Osteocyte (in vitro differentiated cells): ENCODE data around the gene DNAH7. TPM values are rescaled to one million over a fixed set of nuclear protein-coding genes. Genes with fewer than 3 reads are reported as not detected.
A peak's percentile ranks its signal among the peaks of the same experiment; 100 is the strongest.

Experiments
- DNase-seq: peaks from one replicate; pipeline ENCODE4 v3.0.0; 2021; ENCODE audit warnings: mixed read lengths; ENCODE audit not compliant: unreplicated experiment; ENCODE audit errors: extremely low spot score
- H3K27ac Mint-ChIP-seq: one replicate; pipeline ENCODE4 v1.8.0; 2021; ENCODE audit warnings: mild to moderate bottlenecking, mixed read lengths; ENCODE audit not compliant: unreplicated experiment
- H3K27me3 Mint-ChIP-seq: one replicate; pipeline ENCODE4 v1.8.0; 2021; ENCODE audit warnings: mixed read lengths; ENCODE audit not compliant: unreplicated experiment
- H3K36me3 Mint-ChIP-seq: one replicate; pipeline ENCODE4 v1.8.0; 2021; ENCODE audit warnings: mixed read lengths; ENCODE audit not compliant: unreplicated experiment
- H3K4me1 Mint-ChIP-seq: one replicate; pipeline ENCODE4 v1.8.0; 2021; ENCODE audit warnings: mixed read lengths; ENCODE audit not compliant: unreplicated experiment
- H3K4me3 Mint-ChIP-seq: one replicate; pipeline ENCODE4 v1.8.0; 2021; ENCODE audit warnings: mild to moderate bottlenecking, moderate library complexity, mixed read lengths; ENCODE audit not compliant: unreplicated experiment
- H3K9me3 Mint-ChIP-seq: one replicate; pipeline ENCODE4 v1.8.0; 2021; ENCODE audit warnings: mixed read lengths; ENCODE audit not compliant: unreplicated experiment
- total RNA-seq: library from RNA; stranded (reverse); gene quantifications from 2 replicates; pipeline ENCODE4 v1.2.1, GENCODE V29; 2021
- TF ChIP-seq, protein P1 (sequence below): fragments of 200-600 bp; sonication (generic); IDR thresholded peaks from 2 replicates; pipeline ENCODE4 v1.5.0; 2021; ENCODE audit warnings: antibody characterized with exemption, mild to moderate bottlenecking, moderate library complexity

DNAH7 gene
- total RNA-seq, 1 donor from 2014 or later = 0.43 TPM

DNA sequence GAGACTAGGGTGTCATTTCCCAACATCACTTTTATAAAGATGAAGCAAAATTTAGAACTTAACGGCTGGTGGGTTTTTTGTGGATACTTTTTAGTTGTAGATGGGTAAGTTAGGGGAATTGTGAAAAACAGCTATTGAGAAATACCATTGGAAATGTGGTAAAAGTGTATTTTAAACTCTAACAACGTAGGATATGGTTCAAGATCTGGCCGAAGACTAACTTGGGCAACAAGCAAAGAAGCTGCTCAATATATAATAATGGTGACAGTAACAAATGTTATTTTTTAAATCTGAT, 1.6 kb downstream of the DNAH7 start:
- Mint-ChIP-seq H3K4me1 (peaks cover 7% of the 10 kb centered on the region), H3K27me3 (peaks cover 33% of the 10 kb centered on the region), H3K36me3 (no peaks in the 10 kb centered on the region), H3K27ac (no peak overlapping the region), H3K4me3 (peak overlapping the region; percentile 33), H3K9me3 (no peaks in the 10 kb centered on the region)
- TF ChIP-seq, protein P1, sequence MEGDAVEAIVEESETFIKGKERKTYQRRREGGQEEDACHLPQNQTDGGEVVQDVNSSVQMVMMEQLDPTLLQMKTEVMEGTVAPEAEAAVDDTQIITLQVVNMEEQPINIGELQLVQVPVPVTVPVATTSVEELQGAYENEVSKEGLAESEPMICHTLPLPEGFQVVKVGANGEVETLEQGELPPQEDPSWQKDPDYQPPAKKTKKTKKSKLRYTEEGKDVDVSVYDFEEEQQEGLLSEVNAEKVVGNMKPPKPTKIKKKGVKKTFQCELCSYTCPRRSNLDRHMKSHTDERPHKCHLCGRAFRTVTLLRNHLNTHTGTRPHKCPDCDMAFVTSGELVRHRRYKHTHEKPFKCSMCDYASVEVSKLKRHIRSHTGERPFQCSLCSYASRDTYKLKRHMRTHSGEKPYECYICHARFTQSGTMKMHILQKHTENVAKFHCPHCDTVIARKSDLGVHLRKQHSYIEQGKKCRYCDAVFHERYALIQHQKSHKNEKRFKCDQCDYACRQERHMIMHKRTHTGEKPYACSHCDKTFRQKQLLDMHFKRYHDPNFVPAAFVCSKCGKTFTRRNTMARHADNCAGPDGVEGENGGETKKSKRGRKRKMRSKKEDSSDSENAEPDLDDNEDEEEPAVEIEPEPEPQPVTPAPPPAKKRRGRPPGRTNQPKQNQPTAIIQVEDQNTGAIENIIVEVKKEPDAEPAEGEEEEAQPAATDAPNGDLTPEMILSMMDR = peak; percentile 7
- DNase-seq = no peak

DNA sequence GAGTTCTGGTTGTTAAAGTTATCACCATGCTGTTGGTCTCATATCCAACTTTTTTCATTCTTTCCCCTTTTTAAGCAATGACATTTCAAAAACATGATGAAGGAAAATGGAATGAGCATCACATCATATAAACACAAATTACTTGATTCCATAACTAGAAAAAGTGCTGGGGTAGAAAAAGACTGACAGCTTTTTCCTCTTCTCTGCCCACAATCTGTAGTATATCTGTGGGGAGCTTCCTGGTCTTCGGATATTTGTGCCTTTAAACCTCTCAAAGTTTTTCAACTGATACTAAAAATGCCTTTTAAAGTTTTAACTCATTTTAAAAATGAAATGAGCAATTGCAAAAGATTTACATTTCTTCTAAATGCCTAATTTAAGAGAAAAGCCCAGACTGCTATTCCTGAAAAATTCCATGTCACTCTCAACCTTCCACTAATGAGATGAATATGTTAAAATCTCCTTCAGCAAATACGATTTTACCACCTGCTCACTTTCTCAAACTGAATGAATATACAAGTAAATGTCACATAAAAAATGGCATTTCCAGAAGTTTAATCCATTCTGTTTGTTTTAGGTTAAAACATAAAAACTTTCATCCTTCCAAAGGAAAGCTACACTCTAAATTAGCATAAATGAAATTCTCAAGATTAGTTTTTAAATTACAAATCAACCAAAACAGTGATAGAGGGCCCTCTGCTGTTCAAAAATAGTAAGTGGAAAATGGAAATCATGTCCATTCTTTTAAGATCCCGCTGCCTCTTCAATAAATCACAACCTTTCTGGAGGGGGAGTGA, 2.1 kb downstream of the DNAH7 start:
- TF ChIP-seq, protein P1 = peak; percentile 74
- Mint-ChIP-seq H3K27ac (no peak overlapping the region), H3K9me3 (no peaks in the 10 kb centered on the region), H3K36me3 (no peaks in the 10 kb centered on the region), H3K27me3 (peaks cover 33% of the 10 kb centered on the region), H3K4me1 (peaks cover 7% of the 10 kb centered on the region), H3K4me3 (peak overlapping the region; percentile 33)
- no peak for DNase-seq

DNA sequence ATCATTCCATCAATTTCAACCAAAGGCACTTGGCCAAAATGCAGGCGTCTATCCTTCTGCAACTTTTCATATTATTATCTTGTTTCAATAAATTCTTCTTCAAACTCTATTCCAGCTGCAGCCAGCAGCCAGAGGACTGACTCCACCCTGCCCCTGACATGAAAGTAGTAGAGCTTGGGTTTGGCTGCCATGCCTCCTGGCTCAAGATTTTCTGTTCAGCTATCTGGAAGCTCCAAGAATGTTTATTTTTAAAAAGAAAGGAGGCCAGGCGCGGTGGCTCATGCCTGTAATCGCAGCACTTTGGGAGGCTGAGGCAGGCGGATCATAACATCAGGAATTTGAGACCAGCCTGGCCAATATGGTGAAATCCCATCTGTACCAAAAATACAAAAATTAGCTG, 4.9 kb downstream of the DNAH7 start:
- no peaks in the 10 kb centered on the region for H3K9me3 Mint-ChIP-seq
- H3K36me3 Mint-ChIP-seq = no peaks in the 10 kb centered on the region
- H3K27me3 Mint-ChIP-seq = peaks cover 47% of the 10 kb centered on the region
- H3K4me3 Mint-ChIP-seq = no peak overlapping the region
- no peak for DNase-seq
- TF ChIP-seq, protein P1 = no peak
- H3K4me1 Mint-ChIP-seq = peaks cover 19% of the 10 kb centered on the region
- no peak overlapping the region for H3K27ac Mint-ChIP-seq

DNA sequence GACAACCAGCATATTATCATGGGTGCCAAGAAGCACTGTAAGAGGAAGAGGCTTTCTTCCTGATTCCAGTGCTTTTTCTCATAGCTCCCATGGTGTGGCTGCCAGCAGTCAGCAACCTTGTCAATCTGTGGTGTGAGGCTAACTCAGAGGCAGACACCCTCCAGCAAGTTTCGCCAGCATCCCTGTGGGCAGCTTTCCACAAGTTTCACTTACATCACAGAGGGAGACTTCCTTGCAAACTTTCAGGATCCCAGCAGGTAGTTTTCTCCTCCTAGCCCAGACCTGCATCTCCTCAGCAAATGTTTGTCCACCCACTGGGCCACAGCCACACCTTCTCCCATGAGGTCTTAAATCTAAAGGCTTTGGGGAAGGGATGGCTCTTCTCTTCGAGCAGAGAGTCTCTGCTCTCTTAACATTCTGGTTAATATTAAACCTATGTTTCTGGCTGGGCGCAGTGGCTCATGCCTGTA, 9.1 kb downstream of the DNAH7 start:
- no peaks in the 10 kb centered on the region for H3K9me3 Mint-ChIP-seq
- TF ChIP-seq, protein P1 = no peak
- no peak for DNase-seq
- H3K27ac Mint-ChIP-seq = peak overlapping the region; percentile 50
- H3K36me3 Mint-ChIP-seq = no peaks in the 10 kb centered on the region
- peaks cover 29% of the 10 kb centered on the region for H3K27me3 Mint-ChIP-seq
- no peak overlapping the region for H3K4me3 Mint-ChIP-seq
- peaks cover 14% of the 10 kb centered on the region for H3K4me1 Mint-ChIP-seq

DNA sequence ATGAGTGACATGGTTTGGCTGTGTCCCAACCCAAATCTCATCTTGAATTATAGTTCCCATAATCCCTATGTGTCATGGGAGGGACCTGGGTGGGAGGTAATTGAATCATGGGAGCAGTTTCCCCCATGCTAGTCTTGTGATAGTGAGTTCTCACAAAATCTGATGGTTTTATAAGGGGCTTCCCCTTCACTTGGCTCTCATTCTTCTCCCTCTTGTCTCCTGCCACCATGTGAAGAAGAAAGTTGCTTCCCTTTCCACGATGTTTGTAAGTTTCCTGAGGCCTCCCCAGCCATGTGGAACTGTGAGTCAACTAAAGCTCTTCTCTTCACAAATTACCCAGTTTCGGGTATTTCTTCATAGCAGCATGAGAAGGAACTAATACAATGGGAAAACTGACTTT, 14.0 kb downstream of the DNAH7 start:
- Mint-ChIP-seq H3K9me3 (no peaks in the 10 kb centered on the region), H3K4me1 (peaks cover 8% of the 10 kb centered on the region), H3K27me3 (peaks cover 26% of the 10 kb centered on the region), H3K4me3 (no peak overlapping the region), H3K36me3 (no peaks in the 10 kb centered on the region), H3K27ac (no peak overlapping the region)
- TF ChIP-seq, protein P1 = no peak
- no peak for DNase-seq
